ENCODE results near the gene ITM2B. TPM values are rescaled to one million over a fixed set of nuclear protein-coding genes. Genes with fewer than 3 reads are reported as not detected.
A peak's percentile ranks its signal among the peaks of the same experiment; 100 is the strongest.

The ITM2B gene
- polyA plus RNA-seq, 1 donor (not counting 4 experiments of a cell fraction or from before 2014, with no cell fraction given) = 401 TPM

GRCh38 chr13:48231933-48232332 is 1.1 kb upstream of the ITM2B start:
- no peak overlapping the region for H3K4me3 ChIP-seq (ENCODE audit: control insufficient read depth in 2 of 3, extremely low read depth in 1 of 3, insufficient read depth in 2 of 3, low read depth in 1 of 3, low read length in 3 of 3)
- H3K27me3 ChIP-seq (ENCODE audit: control insufficient read depth, extremely low read depth, insufficient read depth, low read length) = no peaks in the 10 kb centered on the region
- peaks cover 1% of the 10 kb centered on the region for H3K9me1 ChIP-seq (ENCODE audit: control insufficient read depth, extremely low read depth, insufficient read depth, low read length)
- TF ChIP-seq EZH2 (IDR thresholded peaks at IDR 0.05; ENCODE audit: low read length) (no peak), CTCF (optimal IDR thresholded peaks at IDR 0.05 in 1 of 3, IDR thresholded peaks at IDR 0.05 in 1 of 3, conservative IDR thresholded peaks at IDR 0.05 in 1 of 3; ENCODE audit: extremely low read depth in 1 of 3, insufficient read depth in 2 of 3, low read length in 3 of 3) (no peak)
- no peak overlapping the region for H2AFZ ChIP-seq (ENCODE audit: control insufficient read depth, low read length)
- peaks cover 21% of the 10 kb centered on the region for H3K4me1 ChIP-seq (ENCODE audit: control insufficient read depth, extremely low read depth, insufficient read depth, low read length)
- no peak for FAIRE-seq
- no peak overlapping the region for H3K9ac ChIP-seq (ENCODE audit: control insufficient read depth, extremely low read depth, insufficient read depth, low read length)
- DNase-seq (ENCODE audit: low read depth, low spot score) = no peak
- no peaks in the 10 kb centered on the region for H3K9me3 ChIP-seq (ENCODE audit: control insufficient read depth, low read depth, low read length)
- H3K36me3 ChIP-seq (ENCODE audit: control insufficient read depth in 2 of 2, extremely low read depth in 1 of 2, insufficient read depth in 2 of 2, low read length in 2 of 2) = no peaks in the 10 kb centered on the region
- no peak overlapping the region for H3K27ac ChIP-seq (ENCODE audit: control insufficient read depth, insufficient read depth, low read length)
- dilution Hi-C loops (cut with MboI; ENCODE audit: extremely low pct_ligation_motif_present, low sequenced_read_pairs) = no loop called here
- peaks cover 38% of the 10 kb centered on the region for H3K79me2 ChIP-seq (ENCODE audit: control insufficient read depth, insufficient read depth, low read length)
- H4K20me1 ChIP-seq (ENCODE audit: control insufficient read depth, extremely low read depth, insufficient read depth, low read length) = peaks cover 5% of the 10 kb centered on the region
- no peak overlapping the region for H3K4me2 ChIP-seq (ENCODE audit: control insufficient read depth, extremely low read depth, insufficient read depth, low read depth, low read length)

- Histone ChIP-seq H3K9me1 (ENCODE audit: control insufficient read depth, extremely low read depth, insufficient read depth, low read length) (peaks cover 4% of the 10 kb centered on the region), H4K20me1 (ENCODE audit: control insufficient read depth, extremely low read depth, insufficient read depth, low read length) (peaks cover 5% of the 10 kb centered on the region), H3K79me2 (ENCODE audit: control insufficient read depth, insufficient read depth, low read length) (peaks cover 44% of the 10 kb centered on the region), H3K27ac (ENCODE audit: control insufficient read depth, insufficient read depth, low read length) (peak overlapping the region; percentile 98), H3K4me1 (ENCODE audit: control insufficient read depth, extremely low read depth, insufficient read depth, low read length) (peaks cover 27% of the 10 kb centered on the region), H3K9me3 (ENCODE audit: control insufficient read depth, low read depth, low read length) (no peaks in the 10 kb centered on the region), H3K4me3 (ENCODE audit: control insufficient read depth in 2 of 3, extremely low read depth in 1 of 3, insufficient read depth in 2 of 3, low read depth in 1 of 3, low read length in 3 of 3) (peak overlapping the region; percentile 67 to 100 (median 97)), H3K36me3 (ENCODE audit: control insufficient read depth in 2 of 2, extremely low read depth in 1 of 2, insufficient read depth in 2 of 2, low read length in 2 of 2) (no peaks in the 10 kb centered on the region), H3K4me2 (ENCODE audit: control insufficient read depth, extremely low read depth, insufficient read depth, low read depth, low read length) (peak overlapping the region; percentile 93), H2AFZ (ENCODE audit: control insufficient read depth, low read length) (peak overlapping the region; percentile 91), H3K27me3 (ENCODE audit: control insufficient read depth, extremely low read depth, insufficient read depth, low read length) (no peaks in the 10 kb centered on the region), H3K9ac (ENCODE audit: control insufficient read depth, extremely low read depth, insufficient read depth, low read length) (peak overlapping the region; percentile 99)
- DNase-seq (ENCODE audit: low read depth, low spot score) (no peak), FAIRE-seq (peak; percentile 41)
- TF ChIP-seq CTCF (optimal IDR thresholded peaks at IDR 0.05 in 1 of 3, IDR thresholded peaks at IDR 0.05 in 1 of 3, conservative IDR thresholded peaks at IDR 0.05 in 1 of 3; ENCODE audit: extremely low read depth in 1 of 3, insufficient read depth in 2 of 3, low read length in 3 of 3) (no peak), EZH2 (IDR thresholded peaks at IDR 0.05; ENCODE audit: low read length) (no peak)
- dilution Hi-C loops (cut with MboI; ENCODE audit: extremely low pct_ligation_motif_present, low sequenced_read_pairs) = no loop called here
Measured at GRCh38 chr13:48232420-48233045, 473 bp upstream of the ITM2B start.
